ENCODE results near the gene SH3TC2. TPM values are rescaled to one million over a fixed set of nuclear protein-coding genes. Genes with fewer than 3 reads are reported as not detected.

SH3TC2 gene
- total RNA-seq, 1 donor from 2014 or later, result 0.21 TPM

- intact Hi-C loops (cut with DNase I), result no loop called here
- Histone ChIP-seq H3K27me3 (no peaks in the 10 kb centered on the region), H3K27ac (no peak overlapping the region), H3K36me3 (no peaks in the 10 kb centered on the region), H3K4me3 (no peak overlapping the region), H3K9me3 (no peaks in the 10 kb centered on the region), H3K4me1 (no peaks in the 10 kb centered on the region)
- no peak for DNase-seq (ENCODE audit: low spot score in 2 of 2)
- no peak for TF ChIP-seq CTCF (IDR thresholded peaks at IDR 0.05)
Observed at GRCh38 chr5:149015126-149015525, 47.7 kb downstream of the SH3TC2 start.

- intact Hi-C loops (cut with DNase I), result no loop called here
- H3K36me3 ChIP-seq, result no peaks in the 10 kb centered on the region
- H3K27me3 ChIP-seq, result no peaks in the 10 kb centered on the region
- H3K27ac ChIP-seq, result no peak overlapping the region
- no peaks in the 10 kb centered on the region for H3K9me3 ChIP-seq
- TF ChIP-seq CTCF (IDR thresholded peaks at IDR 0.05), result no peak
- DNase-seq (ENCODE audit: low spot score in 2 of 2), result no peak
- no peak overlapping the region for H3K4me3 ChIP-seq
- H3K4me1 ChIP-seq, result no peaks in the 10 kb centered on the region
Observed at GRCh38 chr5:149014571-149015031, 48.3 kb downstream of the SH3TC2 start.

GRCh38 chr5:149013796-149014195, 49.1 kb downstream of the SH3TC2 start:
- no peaks in the 10 kb centered on the region for H3K36me3 ChIP-seq
- TF ChIP-seq CTCF (IDR thresholded peaks at IDR 0.05), result no peak
- H3K4me3 ChIP-seq, result no peak overlapping the region
- no peak overlapping the region for H3K27ac ChIP-seq
- H3K4me1 ChIP-seq, result no peaks in the 10 kb centered on the region
- DNase-seq (ENCODE audit: low spot score in 2 of 2), result no peak
- H3K27me3 ChIP-seq, result no peaks in the 10 kb centered on the region
- no peaks in the 10 kb centered on the region for H3K9me3 ChIP-seq
- intact Hi-C loops (cut with DNase I), result no loop called here

GRCh38 chr5:149012350-149012749, 50.5 kb downstream of the SH3TC2 start:
- DNase-seq (ENCODE audit: low spot score in 2 of 2), result no peak
- no peaks in the 10 kb centered on the region for H3K4me1 ChIP-seq
- TF ChIP-seq CTCF (IDR thresholded peaks at IDR 0.05), result no peak
- H3K27ac ChIP-seq, result no peak overlapping the region
- H3K27me3 ChIP-seq, result no peaks in the 10 kb centered on the region
- no peaks in the 10 kb centered on the region for H3K36me3 ChIP-seq
- intact Hi-C loops (cut with DNase I), result no loop called here
- no peak overlapping the region for H3K4me3 ChIP-seq
- H3K9me3 ChIP-seq, result no peaks in the 10 kb centered on the region

- H3K4me3 ChIP-seq, result no peak overlapping the region
- no peaks in the 10 kb centered on the region for H3K4me1 ChIP-seq
- H3K27me3 ChIP-seq, result no peaks in the 10 kb centered on the region
- DNase-seq (ENCODE audit: low spot score in 2 of 2), result no peak
- H3K9me3 ChIP-seq, result no peaks in the 10 kb centered on the region
- TF ChIP-seq CTCF (IDR thresholded peaks at IDR 0.05), result no peak
- no peaks in the 10 kb centered on the region for H3K36me3 ChIP-seq
- intact Hi-C loops (cut with DNase I), result no loop called here
- no peak overlapping the region for H3K27ac ChIP-seq
Observed at GRCh38 chr5:149011728-149012127, 51.1 kb downstream of the SH3TC2 start.

- no peak overlapping the region for H3K27ac ChIP-seq
- no peaks in the 10 kb centered on the region for H3K9me3 ChIP-seq
- no peaks in the 10 kb centered on the region for H3K36me3 ChIP-seq
- no peak overlapping the region for H3K4me3 ChIP-seq
- TF ChIP-seq CTCF (IDR thresholded peaks at IDR 0.05), result no peak
- DNase-seq (ENCODE audit: low spot score in 2 of 2), result no peak
- no peaks in the 10 kb centered on the region for H3K27me3 ChIP-seq
- H3K4me1 ChIP-seq, result no peaks in the 10 kb centered on the region
- intact Hi-C loops (cut with DNase I), result no loop called here
Observed at GRCh38 chr5:149011084-149011483, 51.8 kb downstream of the SH3TC2 start.

All from ascending aorta (tissue), 2 donors.